GM15510 (cell line): ENCODE data around the gene RUFY3.

ENCODE experiments used
- POLR2A ChIP-seq: IDR thresholded peaks from 3 replicates; pipeline ENCODE4 v1.6.1; 2011; ENCODE audit warnings: borderline replicate concordance; ENCODE audit not compliant: insufficient read length; ENCODE audit errors: extremely low read depth

RUFY3 gene

GRCh38 chr4:70704215-70704930, 17.4 kb upstream of the RUFY3 start:
- TF ChIP-seq POLR2A, result no peak

- no peak for TF ChIP-seq POLR2A
Observed at GRCh38 chr4:70704931-70705182, 16.9 kb upstream of the RUFY3 start.

GRCh38 chr4:70705183-70706043, 16.4 kb upstream of the RUFY3 start:
- TF ChIP-seq POLR2A, result peak; percentile 43

- TF ChIP-seq POLR2A, result no peak
Observed at GRCh38 chr4:70706044-70706461, 15.7 kb upstream of the RUFY3 start.

GRCh38 chr4:70706516-70706915, 15.2 kb upstream of the RUFY3 start:
- TF ChIP-seq POLR2A, result no peak

GRCh38 chr4:70709611-70710205, 12.1 kb upstream of the RUFY3 start:
- TF ChIP-seq POLR2A, result no peak

- no peak for TF ChIP-seq POLR2A
Observed at GRCh38 chr4:70711599-70711998, 10.2 kb upstream of the RUFY3 start.

GRCh38 chr4:70712150-70712549, 9.6 kb upstream of the RUFY3 start:
- TF ChIP-seq POLR2A, result no peak

GRCh38 chr4:70712604-70713452, 8.9 kb upstream of the RUFY3 start:
- no peak for TF ChIP-seq POLR2A

GRCh38 chr4:70713453-70714078, 8.2 kb upstream of the RUFY3 start:
- TF ChIP-seq POLR2A, result no peak

GRCh38 chr4:70714079-70714887, 7.5 kb upstream of the RUFY3 start:
- TF ChIP-seq POLR2A, result no peak

- TF ChIP-seq POLR2A, result no peak
Observed at GRCh38 chr4:70715097-70715496, 6.7 kb upstream of the RUFY3 start.

- TF ChIP-seq POLR2A, result no peak
Observed at GRCh38 chr4:70718811-70719604, 2.8 kb upstream of the RUFY3 start.
